HepG2 (cell line): ENCODE measurements around the gene PRR23E.

ENCODE experiments used
- ETV6 ChIP-seq: sonication (generic); formaldehyde crosslinking; conservative IDR thresholded peaks from 2 replicates; pipeline ENCODE4 v1.4.0; 2020; ENCODE audit warnings: missing genetic modification reagents
- GATAD2A ChIP-seq: IDR thresholded peaks from 2 replicates; pipeline ENCODE4 v1.6.1; 2016
- JUN ChIP-seq: sonication (generic); formaldehyde crosslinking; IDR thresholded peaks from 2 replicates; pipeline ENCODE4 v1.4.0; 2020; ENCODE audit warnings: mild to moderate bottlenecking, missing genetic modification reagents
- KLF16 ChIP-seq, 2 experiments: sonication (generic) in 1 of 2; formaldehyde crosslinking in 1 of 2; IDR thresholded peaks; 2 replicates each; pipeline versions ENCODE4 v1.6.1 to v1.8.0; 2016 to 2023; ENCODE audit warnings: missing genetic modification reagents in 2 of 2, missing compliant biosample characterization in 1 of 2
- MTA1 ChIP-seq: sonication (generic); formaldehyde crosslinking; IDR thresholded peaks from 2 replicates; pipeline ENCODE4 v1.4.0; 2020; ENCODE audit warnings: missing genetic modification reagents, mild to moderate bottlenecking, borderline replicate concordance
- NR1H2 ChIP-seq: sonication (generic); formaldehyde crosslinking; IDR thresholded peaks from 2 replicates; pipeline ENCODE4 v1.8.1; 2022; ENCODE audit warnings: low read depth, missing genetic modification reagents, borderline replicate concordance
- POLR2A ChIP-seq, 2 experiments: IDR thresholded peaks; 2 replicates each; pipeline ENCODE4 v1.6.1; 2011; ENCODE audit warnings: low read depth in 2 of 2, low read length in 2 of 2, mild to moderate bottlenecking in 1 of 2, moderate library complexity in 1 of 2; ENCODE audit not compliant: insufficient read depth in 1 of 2
- RAD21 ChIP-seq: fragments of 450-650 bp; formaldehyde crosslinking; IDR thresholded peaks from 2 replicates; pipeline ENCODE4 v1.5.0; 2020; ENCODE audit warnings: mild to moderate bottlenecking
- ZNF619 ChIP-seq: sonication (generic); formaldehyde crosslinking; IDR thresholded peaks from 2 replicates; pipeline ENCODE4 v1.4.0; 2020; ENCODE audit warnings: mild to moderate bottlenecking, missing genetic modification reagents
- TF ChIP-seq, protein P1 (sequence below): sonication (generic); formaldehyde crosslinking; IDR thresholded peaks from 2 replicates; pipeline ENCODE4 v1.5.0; 2020; ENCODE audit warnings: mild to moderate bottlenecking, missing genetic modification reagents, moderate library complexity

DNA sequence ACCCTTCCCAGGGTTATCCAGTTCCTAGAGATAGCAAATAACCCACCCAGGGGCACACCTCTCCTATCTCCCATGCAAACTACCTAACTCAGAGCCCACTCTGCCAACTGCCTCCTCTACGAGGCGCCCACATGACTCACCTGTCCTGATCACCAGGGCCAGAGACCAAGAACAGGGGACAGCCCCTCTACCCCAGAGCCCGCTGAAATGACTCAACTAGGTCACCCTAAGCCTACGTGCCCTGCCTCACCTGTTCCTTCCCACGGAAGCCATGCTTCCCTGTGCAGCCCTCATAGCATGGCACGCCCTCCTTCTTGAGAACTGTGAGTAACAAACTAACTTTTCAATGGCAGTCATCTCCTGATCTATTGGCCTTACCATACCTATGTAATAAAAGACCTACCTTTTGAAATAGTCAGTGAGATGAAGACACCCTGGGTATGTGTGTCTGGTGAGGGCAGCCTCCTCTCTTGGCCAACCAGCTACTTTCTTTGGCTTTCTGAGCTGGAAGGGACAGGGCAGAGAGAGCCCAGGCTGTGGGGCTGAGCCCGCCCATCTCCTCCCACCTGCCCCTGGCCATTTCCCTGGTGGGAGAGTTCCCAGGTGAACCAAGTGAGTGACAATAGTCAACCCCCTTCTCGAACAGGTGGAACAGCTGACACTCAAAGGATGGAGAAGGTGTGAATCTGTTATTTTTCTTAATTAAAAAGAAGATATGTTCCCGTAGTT, 25.5 kb upstream of the PRR23E start:
- TF ChIP-seq NR1H2 (no peak), KLF16 (CRISPR knock-in tag; IDR thresholded peaks at IDR 0.05) (no peak), JUN (no peak), POLR2A (IDR thresholded peaks at IDR 0.05; ENCODE audit: insufficient read depth in 1 of 2, low read depth in 2 of 2, low read length in 2 of 2) (no peak), MTA1 (no peak), RAD21 (CRISPR knock-in tag) (no peak), ETV6 (no peak), GATAD2A (CRISPR knock-in tag) (no peak), ZNF619 (CRISPR knock-in tag) (no peak)
- TF ChIP-seq, protein P1, sequence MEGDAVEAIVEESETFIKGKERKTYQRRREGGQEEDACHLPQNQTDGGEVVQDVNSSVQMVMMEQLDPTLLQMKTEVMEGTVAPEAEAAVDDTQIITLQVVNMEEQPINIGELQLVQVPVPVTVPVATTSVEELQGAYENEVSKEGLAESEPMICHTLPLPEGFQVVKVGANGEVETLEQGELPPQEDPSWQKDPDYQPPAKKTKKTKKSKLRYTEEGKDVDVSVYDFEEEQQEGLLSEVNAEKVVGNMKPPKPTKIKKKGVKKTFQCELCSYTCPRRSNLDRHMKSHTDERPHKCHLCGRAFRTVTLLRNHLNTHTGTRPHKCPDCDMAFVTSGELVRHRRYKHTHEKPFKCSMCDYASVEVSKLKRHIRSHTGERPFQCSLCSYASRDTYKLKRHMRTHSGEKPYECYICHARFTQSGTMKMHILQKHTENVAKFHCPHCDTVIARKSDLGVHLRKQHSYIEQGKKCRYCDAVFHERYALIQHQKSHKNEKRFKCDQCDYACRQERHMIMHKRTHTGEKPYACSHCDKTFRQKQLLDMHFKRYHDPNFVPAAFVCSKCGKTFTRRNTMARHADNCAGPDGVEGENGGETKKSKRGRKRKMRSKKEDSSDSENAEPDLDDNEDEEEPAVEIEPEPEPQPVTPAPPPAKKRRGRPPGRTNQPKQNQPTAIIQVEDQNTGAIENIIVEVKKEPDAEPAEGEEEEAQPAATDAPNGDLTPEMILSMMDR (CRISPR knock-in tag), result no peak
